ENCODE data around the gene TBX4. TPM values are rescaled to one million over a fixed set of nuclear protein-coding genes. Genes with fewer than 3 reads are reported as not detected.

TBX4 gene
- total and polyA plus RNA-seq, 2 of the 13 experiments (the other 11 are each of a cell fraction or from before 2014, with no cell fraction given): 0.11 to 1.1 TPM

GRCh38 chr17:61469474-61469873 is 17.3 kb downstream of the TBX4 start (continued):
- TF ChIP-seq RNF219 (CRISPR knock-in tag; IDR thresholded peaks at IDR 0.05): no peak
- TF ChIP-seq DPF2 (CRISPR knock-in tag; IDR thresholded peaks at IDR 0.05; ENCODE audit: borderline replicate concordance, low read depth): no peak
- TF ChIP-seq KLF16 (CRISPR knock-in tag; IDR thresholded peaks at IDR 0.05): no peak
- TF ChIP-seq ZNF607 (CRISPR knock-in tag; IDR thresholded peaks at IDR 0.05; ENCODE audit: borderline replicate concordance): no peak
- no peak for TF ChIP-seq IRX3 (CRISPR knock-in tag; IDR thresholded peaks at IDR 0.05; ENCODE audit: borderline replicate concordance, low read depth)

- TF ChIP-seq ZNF761 (CRISPR knock-in tag; conservative IDR thresholded peaks at IDR 0.05) (no peak), ZNF18 (CRISPR knock-in tag; IDR thresholded peaks at IDR 0.05; ENCODE audit: insufficient replicate concordance) (no peak), SIX1 (CRISPR knock-in tag; IDR thresholded peaks at IDR 0.05; ENCODE audit: borderline replicate concordance) (no peak), PAWR (CRISPR knock-in tag; IDR thresholded peaks at IDR 0.05; ENCODE audit: borderline replicate concordance) (no peak)
Observed at GRCh38 chr17:61469949-61470348, 17.7 kb downstream of the TBX4 start.

More at GRCh38 chr17:61469949-61470348, 17.7 kb downstream of the TBX4 start:
- CTCF ChIA-PET (ENCODE audit: low intra/inter-chr PET ratio, low total read pairs): no interaction called here
- DNase-seq (ENCODE audit: low spot score) (no peak), ATAC-seq (no peak), FAIRE-seq (no peak)
- Histone ChIP-seq H3K36me3 (replicated peaks in 1 of 2; ENCODE audit: control insufficient read depth in 1 of 2, insufficient read depth in 2 of 2, low read length in 2 of 2) (no peaks in the 10 kb centered on the region), H4K20me1 (ENCODE audit: insufficient read depth, low read length) (no peaks in the 10 kb centered on the region), H2AFZ (ENCODE audit: low read length) (no peak overlapping the region), H3K27me3 (ENCODE audit: control insufficient read depth in 1 of 2, insufficient read depth in 2 of 2, low read length in 2 of 2) (no peaks in the 10 kb centered on the region), H3K9me3 (ENCODE audit: low read length) (no peaks in the 10 kb centered on the region), H3K27ac (ENCODE audit: extremely low read length, insufficient read depth, low read length) (no peak overlapping the region), H3K4me1 (ENCODE audit: insufficient read depth, low read length) (peaks cover 32% of the 10 kb centered on the region), H3K4me3 (replicated peaks in 1 of 3; ENCODE audit: insufficient read depth in 1 of 3, low read depth in 2 of 3, low read length in 3 of 3) (no peak overlapping the region), H3K4me2 (ENCODE audit: low read depth, low read length) (no peak overlapping the region), H3K79me2 (ENCODE audit: insufficient read depth, low read length) (no peaks in the 10 kb centered on the region), H3K9ac (ENCODE audit: insufficient read depth, low read depth, low read length) (no peak overlapping the region)
- intact Hi-C loops (cut with micrococcal nuclease; ENCODE audit: unreplicated experiment) (no loop called here), in situ Hi-C loops (cut with HindIII; ENCODE audit: extremely low pct_ligation_motif_present, low pct_unique_long_range_greater_than_20kb) (no loop called here)
- BruUV-seq (replicated peaks): no TSS peak
- POLR2A ChIA-PET: interaction anchor here (1.9 kb wide), 1 partner anchor 9 kb away, joined by 10 read pairs; no protein-coding TSS in a partner anchor
- 89% methylated on average over 3 of the region's 5 CpGs for WGBS (ENCODE audit: low lambda C conversion rate)

Data from HepG2 (cell line).